NCI-H2081 (cell line): ENCODE measurements around the gene MYO5B.

Experiments used
- DNase-seq, 2 experiments: peaks; one replicate each; lab custom pipeline; 2025; lab: John Stamatoyannopoulos, UW

MYO5B gene

GRCh38 chr18:50151926-50152325 lies 43.0 kb downstream of the MYO5B start:
- no peak for DNase-seq

GRCh38 chr18:50144540-50144939 lies 50.4 kb downstream of the MYO5B start:
- DNase-seq: no peak

- no peak for DNase-seq
Observed at GRCh38 chr18:50143886-50144285, 51.1 kb downstream of the MYO5B start.

- DNase-seq: no peak
Observed at GRCh38 chr18:50143294-50143693, 51.7 kb downstream of the MYO5B start.

GRCh38 chr18:50142441-50143120 lies 52.4 kb downstream of the MYO5B start:
- DNase-seq: no peak

- DNase-seq: no peak
Observed at GRCh38 chr18:50138181-50139064, 56.5 kb downstream of the MYO5B start.

GRCh38 chr18:50135903-50136302 lies 59.0 kb downstream of the MYO5B start:
- DNase-seq: no peak

GRCh38 chr18:50133526-50133925 lies 61.4 kb downstream of the MYO5B start:
- no peak for DNase-seq

- DNase-seq: peak; percentile 11 to 48
Observed at GRCh38 chr18:50131591-50131990, 63.4 kb downstream of the MYO5B start.

GRCh38 chr18:50128506-50129271 lies 66.3 kb downstream of the MYO5B start:
- peak; percentile 4 to 36 for DNase-seq

GRCh38 chr18:50127516-50128210 lies 67.3 kb downstream of the MYO5B start:
- DNase-seq: no peak

- no peak for DNase-seq
Observed at GRCh38 chr18:50126471-50126870, 68.5 kb downstream of the MYO5B start.

GRCh38 chr18:50125456-50125855 lies 69.5 kb downstream of the MYO5B start:
- DNase-seq: no peak

- no peak for DNase-seq
Observed at GRCh38 chr18:50119296-50119695, 75.7 kb downstream of the MYO5B start.

GRCh38 chr18:50117863-50118262 lies 77.1 kb downstream of the MYO5B start:
- DNase-seq: peak in 1 of 2 experiments; percentile 32

- no peak for DNase-seq
Observed at GRCh38 chr18:50115095-50115494, 79.9 kb downstream of the MYO5B start.

- no peak for DNase-seq
Observed at GRCh38 chr18:50114448-50114847, 80.5 kb downstream of the MYO5B start.

GRCh38 chr18:50113726-50114125 lies 81.2 kb downstream of the MYO5B start:
- DNase-seq: no peak

GRCh38 chr18:50111398-50111797 lies 83.5 kb downstream of the MYO5B start:
- no peak for DNase-seq

GRCh38 chr18:50107468-50107977 lies 87.4 kb downstream of the MYO5B start:
- DNase-seq: no peak

GRCh38 chr18:50105027-50105426 lies 89.9 kb downstream of the MYO5B start:
- DNase-seq: no peak

GRCh38 chr18:50104421-50104820 lies 90.5 kb downstream of the MYO5B start:
- DNase-seq: no peak
